ENCODE results near the gene ZSWIM3. TPM values are rescaled to one million over a fixed set of nuclear protein-coding genes. Genes with fewer than 3 reads are reported as not detected.

ZSWIM3 gene
- total and polyA plus RNA-seq, 2 of the 13 experiments (the other 11 are each of a cell fraction or from before 2014, with no cell fraction given) = 5.2 to 5.8 TPM

DNA sequence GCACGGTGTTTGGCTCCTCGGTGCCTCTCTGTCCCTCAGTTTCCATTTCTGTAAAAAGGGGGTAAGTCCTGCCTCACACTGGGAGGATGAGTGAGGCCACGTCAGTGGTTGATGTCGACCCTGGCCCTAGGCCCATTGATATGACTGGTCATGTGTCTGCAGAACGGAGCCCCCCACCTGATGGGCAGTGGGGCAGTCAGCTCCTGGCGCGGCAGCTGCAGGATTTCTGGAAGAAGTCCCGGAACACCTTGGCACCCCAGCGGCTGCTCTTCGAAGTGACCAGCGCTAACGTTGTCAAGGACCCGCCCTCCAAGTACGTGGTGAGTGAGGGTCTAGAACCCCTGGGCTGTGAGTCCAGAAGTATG lies 22.6 kb upstream of the ZSWIM3 start:
- FAIRE-seq (no peak), DNase-seq (ENCODE audit: low spot score) (no peak), ATAC-seq (no peak)
- Histone ChIP-seq H2AFZ (ENCODE audit: low read length) (no peak overlapping the region), H3K27me3 (ENCODE audit: control insufficient read depth in 1 of 2, insufficient read depth in 2 of 2, low read length in 2 of 2) (no peaks in the 10 kb centered on the region), H3K4me1 (ENCODE audit: insufficient read depth, low read length) (peaks cover 54% of the 10 kb centered on the region), H3K9ac (ENCODE audit: insufficient read depth, low read depth, low read length) (no peak overlapping the region; the same call in 1 of the 2 replicates), H3K27ac (ENCODE audit: extremely low read length, insufficient read depth, low read length) (no peak overlapping the region), H3K36me3 (replicated peaks in 1 of 2; ENCODE audit: control insufficient read depth in 1 of 2, insufficient read depth in 2 of 2, low read length in 2 of 2) (0 out of 5 replicates have a peak, but pooled peaks cover 0 to 4% of the 10 kb centered on the region in 2 experiments), H3K79me2 (ENCODE audit: insufficient read depth, low read length) (no peaks in the 10 kb centered on the region), H3K4me2 (ENCODE audit: low read depth, low read length) (peak overlapping the region; percentile 80), H3K4me3 (replicated peaks in 1 of 3; ENCODE audit: insufficient read depth in 1 of 3, low read depth in 2 of 3, low read length in 3 of 3) (peak overlapping the region in 1 of 3 experiments; percentile 86; a peak in 1 of 6 replicates), H4K20me1 (ENCODE audit: insufficient read depth, low read length) (no peaks in the 10 kb centered on the region), H3K9me3 (ENCODE audit: low read length) (no peaks in the 10 kb centered on the region)
- POLR2A ChIA-PET = interaction anchor here (1.1 to 2.5 kb wide), 9 partner anchors 10 to 102 kb away, joined by 3 to 21 read pairs (median 5); partner anchors contain the start of genes ACOT8, PCIF1 and ZSWIM3
- in situ Hi-C loops (cut with HindIII; ENCODE audit: extremely low pct_ligation_motif_present, low pct_unique_long_range_greater_than_20kb) (no loop called here), intact Hi-C loops (cut with micrococcal nuclease; ENCODE audit: unreplicated experiment) (loop anchor here (5.0 kb wide), 2 partner anchors 48 to 98 kb away; partner anchors contain the start of genes PCIF1 and ZSWIM1)
- TSS peak; percentile 59 for BruUV-seq (replicated peaks)
- CTCF ChIA-PET (ENCODE audit: low intra/inter-chr PET ratio, low total read pairs) = no interaction called here
- 96% methylated on average over 12 of the region's 14 CpGs for WGBS (ENCODE audit: low lambda C conversion rate)
- TF ChIP-seq ZFP41 (CRISPR knock-in tag; IDR thresholded peaks at IDR 0.05; ENCODE audit: borderline replicate concordance) (0 out of 2 replicates have a peak, but pooled peaks have one; percentile 22), ELK4 (CRISPR knock-in tag; IDR thresholded peaks at IDR 0.05; ENCODE audit: borderline replicate concordance) (0 out of 2 replicates have a peak, but pooled peaks have one; percentile 3), ZNF589 (CRISPR knock-in tag; conservative IDR thresholded peaks at IDR 0.05) (0 out of 2 replicates have a peak, but pooled peaks have one; percentile 18), BRCA1 (CRISPR knock-in tag; IDR thresholded peaks at IDR 0.05) (no peak), GPN1 (CRISPR knock-in tag; IDR thresholded peaks at IDR 0.05; ENCODE audit: borderline replicate concordance) (peak; percentile 34; the same call in 1 of the 2 replicates), BORCS8-MEF2B (CRISPR knock-in tag; IDR thresholded peaks at IDR 0.05) (peak; percentile 61; the same call in 1 of the 2 replicates), ZBTB7A (CRISPR knock-in tag; IDR thresholded peaks at IDR 0.05) (no peak), ZNF710 (CRISPR knock-in tag; IDR thresholded peaks at IDR 0.05; ENCODE audit: borderline replicate concordance) (0 out of 2 replicates have a peak, but pooled peaks have one; percentile 24), KLF13 (CRISPR knock-in tag; IDR thresholded peaks at IDR 0.05) (0 out of 2 replicates have a peak, but pooled peaks have one; percentile 53), ZNF879 (CRISPR knock-in tag; IDR thresholded peaks at IDR 0.05) (no peak)
- TF ChIP-seq, protein P1, sequence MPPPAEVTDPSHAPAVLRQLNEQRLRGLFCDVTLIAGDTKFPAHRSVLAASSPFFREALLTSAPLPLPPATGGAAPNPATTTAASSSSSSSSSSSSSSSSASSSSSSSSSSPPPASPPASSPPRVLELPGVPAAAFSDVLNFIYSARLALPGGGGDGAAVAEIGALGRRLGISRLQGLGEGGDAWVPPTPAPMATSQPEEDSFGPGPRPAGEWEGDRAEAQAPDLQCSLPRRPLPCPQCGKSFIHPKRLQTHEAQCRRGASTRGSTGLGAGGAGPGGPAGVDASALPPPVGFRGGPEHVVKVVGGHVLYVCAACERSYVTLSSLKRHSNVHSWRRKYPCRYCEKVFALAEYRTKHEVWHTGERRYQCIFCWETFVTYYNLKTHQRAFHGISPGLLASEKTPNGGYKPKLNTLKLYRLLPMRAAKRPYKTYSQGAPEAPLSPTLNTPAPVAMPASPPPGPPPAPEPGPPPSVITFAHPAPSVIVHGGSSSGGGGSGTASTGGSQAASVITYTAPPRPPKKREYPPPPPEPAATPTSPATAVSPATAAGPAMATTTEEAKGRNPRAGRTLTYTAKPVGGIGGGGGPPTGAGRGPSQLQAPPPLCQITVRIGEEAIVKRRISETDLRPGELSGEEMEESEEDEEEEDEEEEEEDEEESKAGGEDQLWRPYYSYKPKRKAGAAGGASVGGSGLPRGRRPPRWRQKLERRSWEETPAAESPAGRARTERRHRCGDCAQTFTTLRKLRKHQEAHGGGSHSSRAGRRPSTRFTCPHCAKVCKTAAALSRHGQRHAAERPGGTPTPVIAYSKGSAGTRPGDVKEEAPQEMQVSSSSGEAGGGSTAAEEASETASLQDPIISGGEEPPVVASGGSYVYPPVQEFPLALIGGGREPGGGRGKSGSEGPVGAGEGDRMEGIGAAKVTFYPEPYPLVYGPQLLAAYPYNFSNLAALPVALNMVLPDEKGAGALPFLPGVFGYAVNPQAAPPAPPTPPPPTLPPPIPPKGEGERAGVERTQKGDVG (CRISPR knock-in tag; IDR thresholded peaks at IDR 0.05; ENCODE audit: borderline replicate concordance) = no peak

Data from HepG2 (cell line).